ENCODE results near the gene GIGYF1.
"Not testable (repeated sequence)": the region's sequence is repeated elsewhere in the genome, so short reads cannot be mapped to it uniquely, and the experiment has no call there.

The GIGYF1 gene

DNA sequence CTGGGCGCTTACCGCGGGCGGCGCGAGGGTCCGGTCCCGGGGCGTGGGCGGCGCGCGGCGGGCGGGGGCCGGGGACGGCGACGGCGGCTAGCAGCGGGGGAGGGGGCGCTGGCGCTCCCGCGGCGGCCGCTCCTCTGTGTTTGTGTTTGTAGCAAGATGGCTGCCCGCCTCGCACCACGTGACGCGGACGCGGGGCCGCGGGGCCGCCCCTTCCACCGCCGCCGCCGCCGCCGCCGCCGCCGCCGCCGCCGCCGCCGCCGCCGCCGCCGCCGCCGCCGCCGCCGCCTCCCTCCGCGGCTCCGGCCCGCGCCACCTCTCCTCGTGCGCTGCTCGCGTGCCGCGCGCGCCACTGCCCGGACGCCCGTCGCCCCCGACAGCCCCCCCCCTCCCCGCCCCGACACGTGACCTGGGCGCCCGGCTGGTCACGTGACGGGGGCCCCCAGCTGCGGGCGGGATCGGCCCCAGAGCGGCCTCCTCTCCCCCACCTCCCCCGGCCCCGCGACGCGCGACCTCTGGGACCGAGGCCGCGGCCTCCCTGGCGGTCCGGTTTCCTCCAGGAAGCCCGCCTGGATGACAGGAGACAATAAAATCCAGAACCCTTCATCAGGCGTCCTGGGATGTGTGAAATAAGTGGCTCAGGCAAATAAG lies at the start of gene GIGYF1:
Gene GIGYF1, minus strand, starts transcription at position 153 of the 648 bp plus-strand sequence. CDS start 6,012 bp downstream, outside the sequence.
- Histone ChIP-seq H3K4me3 (ENCODE audit: low read depth, low read length) (peak within 1 kb of the TSS; percentile 94), H3K4me1 (ENCODE audit: control insufficient read depth, insufficient read depth, low read length) (peaks cover 23% of the 10 kb centered on the region), H3K27ac (ENCODE audit: low read depth, low read length) (peak within 1 kb of the TSS; percentile 94), H3K9me3 (ENCODE audit: control insufficient read depth, insufficient read depth, low read length) (no peaks in the 10 kb centered on the region), H3K36me3 (ENCODE audit: control insufficient read depth, insufficient read depth, low read length) (peaks cover 19% of the 10 kb centered on the region), H3K27me3 (ENCODE audit: control insufficient read depth, insufficient read depth, low read length) (no peaks in the 10 kb centered on the region), H3K9ac (ENCODE audit: low read depth, low read length) (peak within 1 kb of the TSS; percentile 91)

- H3K4me3 ChIP-seq (ENCODE audit: low read depth, low read length) = no peak overlapping the region
- no peak overlapping the region for H3K9ac ChIP-seq (ENCODE audit: low read depth, low read length)
- H3K36me3 ChIP-seq (ENCODE audit: control insufficient read depth, insufficient read depth, low read length) = no peaks in the 10 kb centered on the region
- no peaks in the 10 kb centered on the region for H3K4me1 ChIP-seq (ENCODE audit: control insufficient read depth, insufficient read depth, low read length)
- H3K27ac ChIP-seq (ENCODE audit: low read depth, low read length) = no peak overlapping the region
- no peaks in the 10 kb centered on the region for H3K27me3 ChIP-seq (ENCODE audit: control insufficient read depth, insufficient read depth, low read length)
- no peaks in the 10 kb centered on the region for H3K9me3 ChIP-seq (ENCODE audit: control insufficient read depth, insufficient read depth, low read length)
Observed at GRCh38 chr7:100739934-100740333, 45.9 kb upstream of the GIGYF1 start.

DNA sequence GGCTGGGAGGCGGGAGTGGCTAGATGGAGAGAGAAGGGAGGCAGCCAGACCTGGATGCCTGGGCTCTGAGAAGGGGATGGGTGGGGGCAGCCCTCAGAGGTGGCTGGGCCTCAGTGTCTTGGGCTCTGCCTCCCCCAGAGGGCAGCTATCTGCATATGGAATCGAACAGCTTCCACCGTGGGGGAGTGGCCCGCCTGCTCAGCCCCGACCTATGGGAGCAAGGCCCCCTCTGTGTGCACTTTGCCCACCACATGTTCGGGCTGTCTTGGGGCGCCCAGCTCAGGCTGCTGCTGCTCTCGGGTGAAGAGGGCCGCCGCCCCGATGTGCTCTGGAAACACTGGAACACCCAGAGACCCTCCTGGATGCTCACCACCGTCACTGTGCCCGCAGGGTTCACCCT lies 42.6 kb upstream of the GIGYF1 start:
- no peaks in the 10 kb centered on the region for H3K4me1 ChIP-seq (ENCODE audit: control insufficient read depth, insufficient read depth, low read length)
- no peaks in the 10 kb centered on the region for H3K36me3 ChIP-seq (ENCODE audit: control insufficient read depth, insufficient read depth, low read length)
- H3K27ac ChIP-seq (ENCODE audit: low read depth, low read length) = no peak overlapping the region
- no peak overlapping the region for H3K9ac ChIP-seq (ENCODE audit: low read depth, low read length)
- H3K4me3 ChIP-seq (ENCODE audit: low read depth, low read length) = no peak overlapping the region
- no peaks in the 10 kb centered on the region for H3K9me3 ChIP-seq (ENCODE audit: control insufficient read depth, insufficient read depth, low read length)
- no peaks in the 10 kb centered on the region for H3K27me3 ChIP-seq (ENCODE audit: control insufficient read depth, insufficient read depth, low read length)

GRCh38 chr7:100735730-100736129 lies 41.7 kb upstream of the GIGYF1 start:
- no peaks in the 10 kb centered on the region for H3K27me3 ChIP-seq (ENCODE audit: control insufficient read depth, insufficient read depth, low read length)
- no peaks in the 10 kb centered on the region for H3K4me1 ChIP-seq (ENCODE audit: control insufficient read depth, insufficient read depth, low read length)

DNA sequence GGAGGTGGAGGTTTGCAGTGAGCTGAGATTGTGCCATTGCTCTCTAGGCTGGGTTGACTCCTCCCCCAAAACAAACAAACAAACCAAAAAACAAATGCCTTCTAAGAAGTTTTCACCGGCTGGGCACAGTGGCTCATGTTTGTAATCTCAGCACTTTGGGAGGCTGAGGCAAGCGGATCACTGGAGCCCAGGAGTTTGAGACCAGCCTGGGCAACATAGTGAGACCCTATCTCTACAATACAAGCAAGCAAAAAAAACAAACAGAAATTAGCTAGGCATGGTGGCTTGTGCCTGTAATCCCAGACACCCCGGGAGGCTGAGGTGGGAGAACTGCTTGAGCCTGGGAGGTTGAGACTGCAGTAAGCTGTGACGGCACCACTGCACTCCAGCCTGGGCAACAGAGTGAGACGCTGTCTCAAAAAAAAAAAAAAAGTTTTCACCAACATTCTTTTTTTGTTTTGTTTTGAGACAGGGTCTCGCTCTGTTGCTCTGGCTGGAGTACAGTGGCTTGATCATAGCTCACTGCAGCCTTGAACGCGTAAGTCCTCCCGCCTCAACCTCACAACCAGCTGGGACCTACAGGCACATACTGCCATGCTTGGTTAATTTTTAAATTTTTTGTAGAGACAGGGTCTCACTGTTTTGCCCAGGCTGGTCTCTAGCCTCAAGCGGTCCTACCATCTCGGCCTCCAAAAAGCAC lies 38.0 kb upstream of the GIGYF1 start:
- H3K27me3 ChIP-seq (ENCODE audit: control insufficient read depth, insufficient read depth, low read length) = no peaks in the 10 kb centered on the region

More at GRCh38 chr7:100735730-100736129, 41.7 kb upstream of the GIGYF1 start:
- H3K27ac ChIP-seq (ENCODE audit: low read depth, low read length) = no peak overlapping the region
- no peaks in the 10 kb centered on the region for H3K36me3 ChIP-seq (ENCODE audit: control insufficient read depth, insufficient read depth, low read length)
- H3K9me3 ChIP-seq (ENCODE audit: control insufficient read depth, insufficient read depth, low read length) = no peaks in the 10 kb centered on the region
- no peak overlapping the region for H3K4me3 ChIP-seq (ENCODE audit: low read depth, low read length)
- H3K9ac ChIP-seq (ENCODE audit: low read depth, low read length) = no peak overlapping the region

DNA sequence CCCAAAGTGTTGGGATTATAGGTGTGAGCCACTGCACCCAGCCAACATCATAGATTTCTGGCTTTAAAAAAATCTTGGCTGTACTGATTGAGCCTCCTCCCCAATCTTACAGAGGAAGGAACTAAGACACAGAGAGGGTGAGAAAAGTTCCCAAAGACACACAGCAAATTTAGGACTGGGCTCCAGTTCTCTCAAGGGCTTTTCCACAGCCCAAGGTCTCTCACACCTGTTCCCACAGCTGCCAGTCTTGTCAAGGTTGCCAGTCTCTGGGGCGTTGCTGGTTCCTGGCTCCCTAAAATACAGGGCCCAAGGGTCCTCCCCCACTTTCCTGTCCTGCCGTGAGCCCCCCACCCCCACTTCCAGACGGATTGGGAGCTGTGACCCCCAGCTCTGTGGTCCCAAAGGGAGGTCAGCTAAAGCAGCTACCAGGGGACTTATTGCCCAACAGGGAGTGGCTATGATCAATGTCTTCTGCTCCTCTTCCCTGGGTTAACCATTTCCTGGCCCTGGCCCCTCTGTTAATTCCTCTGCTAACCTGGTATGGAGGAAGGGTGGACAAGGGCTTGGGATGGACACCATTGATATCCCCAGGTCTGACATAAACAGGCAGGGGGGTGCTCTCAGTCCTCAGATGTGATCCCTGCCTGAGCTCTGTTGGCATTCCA lies 36.2 kb upstream of the GIGYF1 start:
- Histone ChIP-seq H3K27ac (ENCODE audit: low read depth, low read length) (no peak overlapping the region), H3K27me3 (ENCODE audit: control insufficient read depth, insufficient read depth, low read length) (no peaks in the 10 kb centered on the region), H3K9ac (ENCODE audit: low read depth, low read length) (no peak overlapping the region), H3K4me1 (ENCODE audit: control insufficient read depth, insufficient read depth, low read length) (no peaks in the 10 kb centered on the region), H3K4me3 (ENCODE audit: low read depth, low read length) (no peak overlapping the region), H3K9me3 (ENCODE audit: control insufficient read depth, insufficient read depth, low read length) (no peaks in the 10 kb centered on the region), H3K36me3 (ENCODE audit: control insufficient read depth, insufficient read depth, low read length) (no peaks in the 10 kb centered on the region)

More for the DNA sequence above, 38.0 kb upstream of the GIGYF1 start:
- Histone ChIP-seq H3K9me3 (ENCODE audit: control insufficient read depth, insufficient read depth, low read length) (no peaks in the 10 kb centered on the region), H3K4me1 (ENCODE audit: control insufficient read depth, insufficient read depth, low read length) (no peaks in the 10 kb centered on the region), H3K36me3 (ENCODE audit: control insufficient read depth, insufficient read depth, low read length) (no peaks in the 10 kb centered on the region), H3K4me3 (ENCODE audit: low read depth, low read length) (no peak overlapping the region), H3K27ac (ENCODE audit: low read depth, low read length) (no peak overlapping the region), H3K9ac (ENCODE audit: low read depth, low read length) (no peak overlapping the region)

- Histone ChIP-seq H3K4me1 (ENCODE audit: control insufficient read depth, insufficient read depth, low read length) (no peaks in the 10 kb centered on the region), H3K4me3 (ENCODE audit: low read depth, low read length) (no peak overlapping the region), H3K27me3 (ENCODE audit: control insufficient read depth, insufficient read depth, low read length) (no peaks in the 10 kb centered on the region), H3K9me3 (ENCODE audit: control insufficient read depth, insufficient read depth, low read length) (no peaks in the 10 kb centered on the region), H3K36me3 (ENCODE audit: control insufficient read depth, insufficient read depth, low read length) (no peaks in the 10 kb centered on the region), H3K9ac (ENCODE audit: low read depth, low read length) (no peak overlapping the region), H3K27ac (ENCODE audit: low read depth, low read length) (no peak overlapping the region)
Observed at GRCh38 chr7:100728196-100728595, 34.1 kb upstream of the GIGYF1 start.

GRCh38 chr7:100726996-100727761 lies 33.1 kb upstream of the GIGYF1 start:
- no peak overlapping the region for H3K4me3 ChIP-seq (ENCODE audit: low read depth, low read length)
- no peaks in the 10 kb centered on the region for H3K9me3 ChIP-seq (ENCODE audit: control insufficient read depth, insufficient read depth, low read length)
- peaks cover 7% of the 10 kb centered on the region for H3K27me3 ChIP-seq (ENCODE audit: control insufficient read depth, insufficient read depth, low read length)
- H3K36me3 ChIP-seq (ENCODE audit: control insufficient read depth, insufficient read depth, low read length) = no peaks in the 10 kb centered on the region
- H3K4me1 ChIP-seq (ENCODE audit: control insufficient read depth, insufficient read depth, low read length) = no peaks in the 10 kb centered on the region
- no peak overlapping the region for H3K9ac ChIP-seq (ENCODE audit: low read depth, low read length)
- H3K27ac ChIP-seq (ENCODE audit: low read depth, low read length) = no peak overlapping the region

DNA sequence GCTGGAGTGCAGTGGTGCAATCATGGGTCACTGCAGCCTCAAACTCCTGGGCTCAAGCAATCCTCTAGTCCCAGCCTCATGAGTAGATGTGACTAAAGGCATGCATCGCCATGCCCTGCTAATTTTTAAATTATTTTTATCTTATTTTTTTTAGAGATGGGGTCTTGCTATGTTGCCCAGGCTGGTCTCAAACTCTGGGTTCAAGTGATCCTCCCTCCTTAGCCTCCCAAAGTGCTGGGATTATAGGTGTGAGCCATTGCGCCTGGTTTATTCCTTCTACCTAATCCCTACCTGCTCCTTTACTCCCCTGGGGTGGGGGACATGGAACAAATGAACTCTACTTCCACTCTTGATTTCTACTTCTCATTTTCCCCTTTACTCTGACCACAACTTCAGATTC lies 30.3 kb upstream of the GIGYF1 start:
- not testable (repeated sequence) for H3K9ac ChIP-seq (ENCODE audit: low read depth, low read length); H3K27ac ChIP-seq (ENCODE audit: low read depth, low read length); H3K9me3 ChIP-seq (ENCODE audit: control insufficient read depth, insufficient read depth, low read length); H3K36me3 ChIP-seq (ENCODE audit: control insufficient read depth, insufficient read depth, low read length); H3K4me3 ChIP-seq (ENCODE audit: low read depth, low read length); H3K4me1 ChIP-seq (ENCODE audit: control insufficient read depth, insufficient read depth, low read length)
- peaks cover 35% of the 10 kb centered on the region for H3K27me3 ChIP-seq (ENCODE audit: control insufficient read depth, insufficient read depth, low read length)

DNA sequence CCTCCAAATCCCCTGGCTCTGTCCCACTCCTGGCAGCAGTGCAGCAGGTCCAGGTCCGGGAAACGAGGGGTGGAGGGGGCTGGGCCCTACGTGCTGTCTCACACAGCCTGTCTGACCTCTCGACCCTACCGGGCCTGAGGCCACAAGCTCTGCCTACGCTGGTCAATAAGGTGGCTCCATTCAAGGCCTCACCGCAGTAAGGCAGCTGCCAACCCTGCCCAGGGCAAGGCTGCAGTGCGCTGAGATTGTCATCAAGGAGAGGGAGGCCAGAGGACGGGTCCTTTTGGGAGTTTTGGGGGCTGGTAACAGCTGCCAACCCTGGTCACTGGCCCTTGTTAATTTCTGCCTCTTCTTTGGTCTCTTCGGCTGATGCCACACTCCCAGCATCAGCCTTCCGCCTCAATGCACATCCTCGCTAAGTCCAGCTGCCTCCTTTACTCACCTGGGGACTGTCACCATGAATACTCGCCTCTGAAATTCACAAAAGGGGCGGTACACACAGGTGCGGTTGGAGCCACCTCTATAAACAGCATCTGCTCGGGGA lies 29.8 kb upstream of the GIGYF1 start:
- no peak overlapping the region for H3K27ac ChIP-seq (ENCODE audit: low read depth, low read length)
- H3K27me3 ChIP-seq (ENCODE audit: control insufficient read depth, insufficient read depth, low read length) = peaks cover 35% of the 10 kb centered on the region
- H3K4me3 ChIP-seq (ENCODE audit: low read depth, low read length) = no peak overlapping the region

More for the DNA sequence above, 29.8 kb upstream of the GIGYF1 start:
- Histone ChIP-seq H3K4me1 (ENCODE audit: control insufficient read depth, insufficient read depth, low read length) (no peaks in the 10 kb centered on the region), H3K9ac (ENCODE audit: low read depth, low read length) (no peak overlapping the region), H3K9me3 (ENCODE audit: control insufficient read depth, insufficient read depth, low read length) (no peaks in the 10 kb centered on the region), H3K36me3 (ENCODE audit: control insufficient read depth, insufficient read depth, low read length) (no peaks in the 10 kb centered on the region)

Measured in HUES48 (cell line).